HEK293T (cell line): ENCODE data around the gene PRKG1.

Experiments used
- BHLHE40 ChIP-seq: fragments of 450-650 bp; IDR thresholded peaks from 2 replicates; pipeline ENCODE4 v1.6.1; 2016; ENCODE audit warnings: mild to moderate bottlenecking, moderate library complexity, borderline replicate concordance
- FOXA1 ChIP-seq: fragments of 450-650 bp; IDR thresholded peaks from 2 replicates; pipeline ENCODE4 v1.6.1; 2016; ENCODE audit warnings: mild to moderate bottlenecking
- FOXM1 ChIP-seq: fragments of 450-650 bp; IDR thresholded peaks from 2 replicates; pipeline ENCODE4 v1.6.1; 2017; ENCODE audit warnings: mild to moderate bottlenecking, borderline replicate concordance
- LEF1 ChIP-seq: fragments of 450-650 bp; IDR thresholded peaks from 2 replicates; pipeline ENCODE4 v1.6.1; 2017; ENCODE audit warnings: mild to moderate bottlenecking, borderline replicate concordance
- NFRKB ChIP-seq: fragments of 450-650 bp; IDR thresholded peaks from 2 replicates; pipeline ENCODE4 v1.6.1; 2016; ENCODE audit warnings: mild to moderate bottlenecking, moderate library complexity
- PKNOX1 ChIP-seq: fragments of 450-650 bp; IDR thresholded peaks from 2 replicates; pipeline ENCODE4 v1.6.1; 2016
- SP1 ChIP-seq: fragments of 450-650 bp; IDR thresholded peaks from 2 replicates; pipeline ENCODE4 v1.6.1; 2017
- SUZ12 ChIP-seq: fragments of 450-650 bp; IDR thresholded peaks from 2 replicates; pipeline ENCODE4 v1.6.1; 2016; ENCODE audit warnings: mild to moderate bottlenecking
- TARDBP ChIP-seq: fragments of 450-650 bp; IDR thresholded peaks from 2 replicates; pipeline ENCODE4 v1.6.1; 2016
- ZNF384 ChIP-seq: fragments of 450-650 bp; IDR thresholded peaks from 2 replicates; pipeline ENCODE4 v1.6.1; 2016

- no peak for TF ChIP-seq SP1
- TF ChIP-seq FOXA1: no peak
- no peak for TF ChIP-seq LEF1
- no peak for TF ChIP-seq SUZ12
- TF ChIP-seq TARDBP: no peak
- no peak for TF ChIP-seq PKNOX1
- no peak for TF ChIP-seq BHLHE40
- no peak for TF ChIP-seq NFRKB
- no peak for TF ChIP-seq FOXM1
- TF ChIP-seq ZNF384: no peak
Measured at GRCh38 chr10:51888263-51888662, 814.0 kb downstream of the PRKG1 start.
